DLD1 (cell line): Measurements from ENCODE around the gene UVRAG.

Experiments used
- in situ Hi-C: cut with HindIII; loops from 2 replicates; pipeline ENCODE4 v1.10.0; 2017; ENCODE audit warnings: low sequenced_read_pairs

Gene UVRAG

GRCh38 chr11:76086743-76087635 is 272.0 kb downstream of the UVRAG start:
- in situ Hi-C loops = no loop called here

DNA sequence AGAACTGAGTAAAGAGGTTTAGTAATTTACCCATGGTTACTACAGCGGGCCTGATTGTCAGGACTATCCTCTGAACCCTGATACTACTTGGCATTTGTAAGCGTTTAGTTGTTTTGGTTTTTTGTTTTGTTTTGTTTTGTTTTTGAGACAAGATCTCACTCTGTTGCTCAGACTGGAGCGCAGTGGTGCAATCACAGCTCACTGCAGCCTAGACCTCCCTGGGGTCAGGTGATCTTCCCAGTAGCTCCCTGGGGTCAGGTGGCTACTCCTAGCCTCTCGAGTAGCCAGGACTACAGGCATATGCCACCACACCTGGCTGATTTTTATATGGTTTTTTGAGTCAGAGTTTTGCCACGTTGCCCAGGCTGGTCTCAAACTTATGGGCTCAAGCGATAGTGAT is 272.7 kb downstream of the UVRAG start:
- in situ Hi-C loops = no loop called here

GRCh38 chr11:76088511-76088910 is 273.5 kb downstream of the UVRAG start:
- in situ Hi-C loops = no loop called here

GRCh38 chr11:76090174-76090573 is 275.2 kb downstream of the UVRAG start:
- in situ Hi-C loops = no loop called here

DNA sequence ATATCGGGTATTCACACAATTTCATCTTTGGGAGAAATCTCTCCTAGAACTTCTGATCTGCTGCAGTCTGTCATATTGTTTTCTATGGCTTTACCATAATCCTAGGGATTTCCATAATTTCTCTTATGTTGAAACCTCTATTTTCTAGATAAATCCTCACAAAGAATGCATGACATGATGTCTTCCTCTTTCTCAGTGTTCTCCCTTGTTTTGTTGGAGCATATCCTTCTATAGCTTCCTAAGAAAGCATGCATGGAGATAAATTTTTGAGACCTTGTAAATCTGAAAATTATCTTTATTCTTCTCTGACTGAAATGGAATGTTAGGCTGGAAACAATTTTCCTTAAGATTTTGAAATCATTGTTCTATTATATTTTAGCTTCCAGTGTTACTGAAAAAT is 275.8 kb downstream of the UVRAG start:
- in situ Hi-C loops = no loop called here

GRCh38 chr11:76094740-76095139 is 279.7 kb downstream of the UVRAG start:
- in situ Hi-C loops = no loop called here

DNA sequence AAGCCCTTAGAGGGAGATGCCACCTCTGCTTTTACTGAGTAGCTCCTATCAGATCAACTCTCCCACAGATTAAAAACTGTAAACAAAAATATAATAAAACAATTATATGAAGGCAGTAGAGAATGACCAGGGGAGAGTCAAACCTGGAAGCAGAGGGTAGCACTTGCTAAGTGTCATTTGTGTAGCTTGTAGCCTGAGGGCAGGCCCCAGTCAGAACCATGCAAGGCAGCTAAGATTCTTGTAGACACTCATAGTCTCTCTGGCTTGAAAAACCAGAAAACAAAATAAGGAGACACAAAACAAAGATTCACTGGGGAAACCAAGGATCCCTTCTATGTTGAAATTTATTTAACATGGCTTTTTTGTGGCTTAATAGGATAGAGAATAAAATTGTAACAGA is 280.9 kb downstream of the UVRAG start:
- in situ Hi-C loops = no loop called here

- in situ Hi-C loops = no loop called here
Observed at GRCh38 chr11:76096552-76096951, 281.5 kb downstream of the UVRAG start.

DNA sequence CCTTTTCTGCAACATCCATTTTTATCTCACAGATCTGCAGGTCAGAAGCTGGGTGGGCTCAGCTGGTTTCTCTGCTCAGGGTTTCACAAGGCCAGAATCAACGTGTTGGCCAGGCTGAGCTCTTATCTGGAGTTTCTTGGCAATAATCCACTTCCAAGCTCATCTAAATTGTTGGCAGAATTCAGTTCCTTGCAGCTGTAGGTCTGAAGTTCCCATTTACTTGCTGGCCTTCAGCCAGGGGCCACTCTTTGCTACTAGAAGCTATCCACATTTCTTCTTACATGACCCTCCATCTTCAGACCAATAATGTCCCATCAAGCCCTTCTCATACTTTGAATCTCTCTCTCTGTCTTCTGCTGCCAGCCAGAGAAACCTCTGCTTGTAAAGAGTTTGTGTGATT is 287.8 kb downstream of the UVRAG start:
- in situ Hi-C loops = no loop called here

GRCh38 chr11:76103460-76103859 is 288.4 kb downstream of the UVRAG start:
- in situ Hi-C loops = no loop called here

DNA sequence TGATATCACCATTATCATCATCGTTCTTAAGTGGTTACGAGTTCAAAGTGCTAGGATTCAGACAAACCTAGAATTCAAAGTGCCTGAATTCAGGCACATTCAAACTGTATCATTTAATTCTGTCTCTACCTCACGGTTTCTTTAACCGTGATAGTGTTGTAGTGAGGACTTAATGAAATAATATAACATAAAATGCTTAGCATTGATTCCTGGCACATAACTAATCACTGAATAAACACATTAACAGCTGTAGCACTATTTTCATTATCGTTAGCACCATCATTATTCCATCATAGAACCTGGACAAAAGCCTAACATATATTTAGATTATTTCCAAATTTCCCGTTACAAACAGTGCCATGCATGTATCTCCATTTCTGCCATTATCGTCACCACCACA is 289.3 kb downstream of the UVRAG start:
- in situ Hi-C loops = no loop called here

DNA sequence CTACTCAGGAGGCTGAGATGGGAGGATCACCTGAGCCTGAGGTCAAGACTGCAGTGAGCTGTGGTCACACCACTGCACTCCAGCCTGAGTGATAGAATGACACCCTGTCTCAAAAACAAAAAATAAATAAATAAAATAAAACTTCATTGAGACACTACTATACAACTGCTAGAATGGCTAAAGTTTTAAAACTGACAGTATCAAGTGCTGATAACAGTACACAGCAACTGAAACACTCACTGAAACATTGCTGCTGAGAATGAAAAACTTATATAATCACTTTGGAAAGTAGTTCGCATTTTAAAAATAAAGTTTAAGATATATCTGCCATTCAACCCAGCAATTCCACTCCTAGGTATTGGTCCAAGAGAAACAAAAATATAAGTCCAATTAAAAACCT is 290.6 kb downstream of the UVRAG start:
- in situ Hi-C loops = no loop called here

DNA sequence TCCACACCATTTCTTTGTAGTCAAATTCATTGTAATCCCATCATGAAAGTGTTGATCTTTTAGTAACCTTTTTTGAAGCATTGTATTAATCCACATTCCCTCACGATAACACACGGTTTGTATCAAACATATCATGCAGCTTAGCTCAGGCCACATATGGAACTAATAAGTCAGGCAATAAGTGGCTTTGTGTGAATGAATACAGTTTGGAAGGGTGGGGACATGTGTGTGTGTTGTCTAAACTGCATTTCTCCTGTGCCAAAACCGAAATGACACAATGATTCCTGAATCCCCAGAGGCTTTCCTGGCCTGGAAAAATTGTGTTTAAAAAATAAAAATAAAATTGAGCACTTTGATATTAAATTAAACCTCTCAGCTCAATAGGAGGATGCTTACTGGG is 293.0 kb downstream of the UVRAG start:
- in situ Hi-C loops = no loop called here

DNA sequence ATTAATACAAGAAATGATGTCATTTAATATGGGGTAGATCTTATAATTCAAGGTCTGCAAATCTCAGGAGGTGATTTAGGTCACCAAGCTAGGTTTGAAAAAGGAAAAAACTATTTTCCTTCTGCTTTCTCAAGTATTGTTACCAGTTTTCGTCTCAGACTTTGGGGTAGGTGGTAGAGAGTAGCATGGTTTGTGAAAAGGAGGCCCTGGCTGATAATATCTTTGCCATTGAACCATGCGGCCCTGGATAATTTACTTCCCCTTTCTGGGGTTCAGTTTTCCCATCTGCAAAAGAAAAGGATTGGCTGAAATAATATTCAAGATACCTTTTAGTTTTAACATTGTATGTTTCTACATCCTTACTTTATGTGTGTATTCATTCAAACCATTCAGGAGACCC is 299.2 kb downstream of the UVRAG start:
- in situ Hi-C loops = no loop called here

DNA sequence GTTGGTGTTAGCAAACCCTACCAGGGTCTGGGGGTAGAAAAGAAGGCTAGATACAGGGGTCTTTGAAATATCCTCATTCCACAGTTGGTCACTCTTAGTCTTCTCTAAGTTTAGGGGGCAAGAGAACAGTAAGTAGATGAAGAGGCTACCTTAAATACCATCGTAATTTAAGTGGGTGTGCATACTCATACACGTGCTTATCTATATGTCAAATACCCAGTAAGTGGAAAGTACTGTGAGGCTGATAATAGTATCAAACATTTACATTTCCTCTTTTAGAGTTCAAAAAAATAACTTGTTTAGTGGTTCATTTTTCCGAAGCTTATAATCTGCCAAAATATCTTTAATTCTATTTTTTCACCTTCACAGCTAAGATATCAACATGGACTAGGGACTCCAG is 300.5 kb downstream of the UVRAG start:
- in situ Hi-C loops = no loop called here

DNA sequence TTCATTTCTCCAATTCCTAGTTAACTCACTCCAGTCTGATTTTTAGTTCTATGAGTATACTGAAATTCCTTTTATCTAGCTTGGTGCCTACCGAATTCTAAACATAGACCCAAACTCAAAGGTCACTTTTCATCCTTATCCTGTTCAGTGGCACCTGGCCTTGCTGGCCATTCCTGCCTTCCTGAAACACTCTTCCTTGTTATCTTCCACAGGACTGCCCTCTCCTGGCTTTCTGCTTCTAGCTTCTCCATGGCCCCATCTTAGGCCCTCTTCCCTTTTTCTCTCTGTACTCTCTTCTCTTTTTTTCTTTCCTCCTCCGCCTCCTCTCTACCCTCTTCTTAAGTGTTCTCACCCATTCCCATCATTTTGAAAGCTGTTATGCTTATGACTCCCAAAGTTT is 304.0 kb downstream of the UVRAG start:
- in situ Hi-C loops = no loop called here

DNA sequence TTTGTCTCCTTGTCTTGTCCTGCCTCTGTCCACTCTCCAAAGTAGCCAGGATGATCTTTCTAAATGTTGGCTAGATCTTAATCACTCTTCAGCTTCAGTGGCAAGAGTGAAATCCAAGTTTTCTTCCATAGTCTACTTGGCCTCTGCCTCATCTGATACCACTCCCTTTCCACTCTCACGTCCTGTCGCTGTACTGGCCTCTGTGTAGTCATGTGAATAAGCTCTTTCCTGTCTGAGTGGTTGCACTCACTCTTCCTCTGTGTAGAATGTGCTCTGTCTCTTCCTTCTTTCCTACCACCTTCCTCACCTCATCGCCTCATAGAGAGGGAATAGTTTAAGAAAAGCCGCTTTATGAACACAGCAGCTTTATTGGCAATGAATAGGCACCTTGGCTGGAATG is 304.8 kb downstream of the UVRAG start:
- in situ Hi-C loops = no loop called here

GRCh38 chr11:76120513-76121101 is 305.6 kb downstream of the UVRAG start:
- in situ Hi-C loops = no loop called here

GRCh38 chr11:76123248-76123647 is 308.2 kb downstream of the UVRAG start:
- in situ Hi-C loops = no loop called here

GRCh38 chr11:76124905-76125770 is 310.1 kb downstream of the UVRAG start:
- in situ Hi-C loops = no loop called here

GRCh38 chr11:76129729-76130128 is 314.7 kb downstream of the UVRAG start:
- in situ Hi-C loops = no loop called here

GRCh38 chr11:76131142-76131541 is 316.1 kb downstream of the UVRAG start:
- in situ Hi-C loops = no loop called here
